ENCODE results near the gene APC2.
"Not testable (repeated sequence)": the region's sequence is repeated elsewhere in the genome, so short reads cannot be mapped to it uniquely, and the experiment has no call there.

The APC2 gene

GRCh38 chr19:1516395-1516753 is 66.5 kb downstream of the APC2 start:
- no peaks in the 10 kb centered on the region for H3K9me2 ChIP-seq (replicated peaks; ENCODE audit: control insufficient read depth, low read length)
- H3K79me2 ChIP-seq (ENCODE audit: control insufficient read depth, low read length) = no peaks in the 10 kb centered on the region
- peaks cover 10% of the 10 kb centered on the region for H3K4me1 ChIP-seq (ENCODE audit: control insufficient read depth, low read length)
- no peaks in the 10 kb centered on the region for H3K9me3 ChIP-seq (ENCODE audit: control insufficient read depth, insufficient read depth, low read length)
- H3F3A ChIP-seq (ENCODE audit: control insufficient read depth, insufficient read depth) = no peaks in the 10 kb centered on the region
- H3K4me2 ChIP-seq (ENCODE audit: low read length) = no peak overlapping the region
- TF ChIP-seq EZH2phosphoT487 (IDR thresholded peaks at IDR 0.05; ENCODE audit: borderline replicate concordance, low read length) (no peak), CTCF (IDR thresholded peaks at IDR 0.05; ENCODE audit: low read depth, low read length, poor library complexity, severe bottlenecking) (no peak)
- H3K27ac ChIP-seq (ENCODE audit: low read depth, low read length) = no peak overlapping the region
- H3K27me3 ChIP-seq (ENCODE audit: control insufficient read depth, low read length) = peaks cover 6% of the 10 kb centered on the region
- 0 out of 2 replicates have a peak, but pooled peaks cover 3% of the 10 kb centered on the region for H4K20me1 ChIP-seq (ENCODE audit: control insufficient read depth, insufficient read depth, low read depth, low read length)
- no peaks in the 10 kb centered on the region for H3K36me3 ChIP-seq (ENCODE audit: control insufficient read depth, low read length)
- H3K4me3 ChIP-seq (ENCODE audit: low read length) = no peak overlapping the region

DNA sequence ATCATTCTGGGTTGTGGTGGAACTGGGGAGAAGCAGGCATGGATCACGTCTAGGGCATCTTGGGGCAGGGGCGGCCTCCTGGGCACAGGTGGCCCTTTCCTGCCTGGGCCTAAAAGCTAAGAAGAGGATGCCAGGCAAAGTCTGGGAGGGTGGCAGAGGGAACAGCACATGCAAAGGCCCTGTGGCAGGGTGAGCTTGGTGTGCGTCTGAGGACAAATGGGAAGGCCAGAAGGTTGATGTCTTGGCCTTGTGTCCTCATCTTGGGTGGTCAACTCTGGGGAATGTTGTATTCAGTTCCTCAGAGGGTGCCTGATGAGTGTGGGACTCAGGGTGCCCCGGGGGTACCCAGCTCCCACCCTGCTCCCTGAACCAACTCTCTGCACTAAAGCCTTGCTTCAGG is 68.5 kb downstream of the APC2 start:
- Histone ChIP-seq H3K79me2 (ENCODE audit: control insufficient read depth, low read length) (no peaks in the 10 kb centered on the region), H3K4me3 (ENCODE audit: low read length) (no peak overlapping the region), H3K4me1 (ENCODE audit: control insufficient read depth, low read length) (no peaks in the 10 kb centered on the region; the same call in 1 of the 2 replicates), H3F3A (ENCODE audit: control insufficient read depth, insufficient read depth) (no peaks in the 10 kb centered on the region), H3K4me2 (ENCODE audit: low read length) (no peak overlapping the region), H3K9me3 (ENCODE audit: control insufficient read depth, insufficient read depth, low read length) (no peaks in the 10 kb centered on the region), H3K9me2 (replicated peaks; ENCODE audit: control insufficient read depth, low read length) (no peaks in the 10 kb centered on the region), H3K27ac (ENCODE audit: low read depth, low read length) (no peak overlapping the region), H3K36me3 (ENCODE audit: control insufficient read depth, low read length) (no peaks in the 10 kb centered on the region), H3K27me3 (ENCODE audit: control insufficient read depth, low read length) (no peaks in the 10 kb centered on the region), H4K20me1 (ENCODE audit: control insufficient read depth, insufficient read depth, low read depth, low read length) (no peaks in the 10 kb centered on the region)
- TF ChIP-seq CTCF (IDR thresholded peaks at IDR 0.05; ENCODE audit: low read depth, low read length, poor library complexity, severe bottlenecking) = no peak
- no peak for TF ChIP-seq EZH2phosphoT487 (IDR thresholded peaks at IDR 0.05; ENCODE audit: borderline replicate concordance, low read length)

GRCh38 chr19:1519802-1520201 is 69.9 kb downstream of the APC2 start:
- not testable (repeated sequence) for H3K27me3 ChIP-seq (ENCODE audit: control insufficient read depth, low read length); H3K36me3 ChIP-seq (ENCODE audit: control insufficient read depth, low read length); H3K4me1 ChIP-seq (ENCODE audit: control insufficient read depth, low read length); H3F3A ChIP-seq (ENCODE audit: control insufficient read depth, insufficient read depth); H3K9me2 ChIP-seq (replicated peaks; ENCODE audit: control insufficient read depth, low read length); H3K79me2 ChIP-seq (ENCODE audit: control insufficient read depth, low read length); H3K27ac ChIP-seq (ENCODE audit: low read depth, low read length); H3K4me3 ChIP-seq (ENCODE audit: low read length); H3K9me3 ChIP-seq (ENCODE audit: control insufficient read depth, insufficient read depth, low read length); H4K20me1 ChIP-seq (ENCODE audit: control insufficient read depth, insufficient read depth, low read depth, low read length); H3K4me2 ChIP-seq (ENCODE audit: low read length)

DNA sequence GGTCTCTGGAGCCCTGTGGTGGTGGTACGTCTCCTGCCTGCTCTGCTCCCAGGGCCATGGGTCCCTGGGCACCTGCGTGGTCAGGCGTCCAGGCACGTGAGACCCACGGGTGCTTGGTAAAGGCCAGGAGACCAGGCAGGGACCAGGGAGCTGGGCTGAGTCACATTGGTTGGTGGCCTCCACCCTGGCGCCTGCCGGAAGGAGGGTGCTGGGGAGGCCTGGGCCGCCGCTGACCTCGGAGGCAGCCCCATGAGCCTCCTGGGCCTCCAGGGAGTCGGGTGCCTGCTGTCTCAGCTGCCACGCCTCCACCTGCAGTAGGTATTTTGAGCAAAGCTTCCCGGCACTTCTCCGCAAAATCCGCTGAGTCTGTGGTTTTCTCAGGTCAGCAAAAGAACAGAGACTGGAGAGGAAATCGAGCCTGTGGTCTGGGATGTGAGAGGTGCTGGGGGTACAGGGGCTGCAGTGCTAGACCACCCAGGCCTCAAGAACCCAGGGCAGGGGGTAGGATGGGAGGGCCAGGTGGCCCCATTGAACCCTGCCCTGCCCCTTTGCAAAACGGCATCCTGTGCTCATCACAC is 70.4 kb downstream of the APC2 start:
- H3K4me2 ChIP-seq (ENCODE audit: low read length) = no peak overlapping the region

More for the DNA sequence above, 70.4 kb downstream of the APC2 start:
- Histone ChIP-seq H3K4me1 (ENCODE audit: control insufficient read depth, low read length) (no peaks in the 10 kb centered on the region), H3K27ac (ENCODE audit: low read depth, low read length) (no peak overlapping the region), H3K27me3 (ENCODE audit: control insufficient read depth, low read length) (no peaks in the 10 kb centered on the region), H3K36me3 (ENCODE audit: control insufficient read depth, low read length) (no peaks in the 10 kb centered on the region), H3K9me3 (ENCODE audit: control insufficient read depth, insufficient read depth, low read length) (no peaks in the 10 kb centered on the region), H3F3A (ENCODE audit: control insufficient read depth, insufficient read depth) (no peaks in the 10 kb centered on the region), H3K9me2 (replicated peaks; ENCODE audit: control insufficient read depth, low read length) (no peaks in the 10 kb centered on the region), H4K20me1 (ENCODE audit: control insufficient read depth, insufficient read depth, low read depth, low read length) (no peaks in the 10 kb centered on the region), H3K4me3 (ENCODE audit: low read length) (no peak overlapping the region), H3K79me2 (ENCODE audit: control insufficient read depth, low read length) (no peaks in the 10 kb centered on the region)
- no peak for TF ChIP-seq EZH2phosphoT487 (IDR thresholded peaks at IDR 0.05; ENCODE audit: borderline replicate concordance, low read length)
- no peak for TF ChIP-seq CTCF (IDR thresholded peaks at IDR 0.05; ENCODE audit: low read depth, low read length, poor library complexity, severe bottlenecking)

All from DOHH2 (cell line).